ENCODE measurements around the gene RIPOR1. TPM values are rescaled to one million over a fixed set of nuclear protein-coding genes. Genes with fewer than 3 reads are reported as not detected.
A peak's percentile ranks its signal among the peaks of the same experiment; 100 is the strongest.

The RIPOR1 gene
- total RNA-seq, 1 donor from 2014 or later, result 112 TPM

DNA sequence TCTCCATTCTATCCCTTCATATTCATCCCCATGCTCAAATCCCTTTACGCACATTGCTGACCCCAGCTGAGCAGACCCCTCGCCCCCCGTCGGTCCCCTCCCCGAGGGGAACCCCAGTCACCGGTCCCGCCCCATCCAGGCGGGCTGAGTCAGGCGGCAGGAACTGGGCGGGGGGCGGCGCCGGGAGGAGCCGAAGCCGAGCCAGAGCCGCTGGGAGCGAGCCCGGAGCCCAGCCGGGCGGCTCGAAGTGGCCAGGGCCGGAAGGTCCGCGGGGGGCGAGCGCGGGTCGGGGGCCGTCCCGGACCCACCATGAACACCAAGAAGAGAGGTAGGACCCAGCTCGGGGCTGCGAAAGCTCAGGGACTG lies 8.6 kb downstream of the RIPOR1 start:
- Histone ChIP-seq H3K4me1 (peaks cover 87% of the 10 kb centered on the region), H3K4me3 (peak overlapping the region; percentile 83), H3K9me3 (no peaks in the 10 kb centered on the region), H3K36me3 (peaks cover 38% of the 10 kb centered on the region), H3K27me3 (ENCODE audit: low read depth) (no peaks in the 10 kb centered on the region), H3K27ac (peak overlapping the region; percentile 94)
- peak; percentile 74 to 80 for ATAC-seq
- intact Hi-C loops (cut with DNase I), result no loop called here
- TF ChIP-seq CTCF (IDR thresholded peaks at IDR 0.05), result no peak
- peak; percentile 74 for DNase-seq

DNA sequence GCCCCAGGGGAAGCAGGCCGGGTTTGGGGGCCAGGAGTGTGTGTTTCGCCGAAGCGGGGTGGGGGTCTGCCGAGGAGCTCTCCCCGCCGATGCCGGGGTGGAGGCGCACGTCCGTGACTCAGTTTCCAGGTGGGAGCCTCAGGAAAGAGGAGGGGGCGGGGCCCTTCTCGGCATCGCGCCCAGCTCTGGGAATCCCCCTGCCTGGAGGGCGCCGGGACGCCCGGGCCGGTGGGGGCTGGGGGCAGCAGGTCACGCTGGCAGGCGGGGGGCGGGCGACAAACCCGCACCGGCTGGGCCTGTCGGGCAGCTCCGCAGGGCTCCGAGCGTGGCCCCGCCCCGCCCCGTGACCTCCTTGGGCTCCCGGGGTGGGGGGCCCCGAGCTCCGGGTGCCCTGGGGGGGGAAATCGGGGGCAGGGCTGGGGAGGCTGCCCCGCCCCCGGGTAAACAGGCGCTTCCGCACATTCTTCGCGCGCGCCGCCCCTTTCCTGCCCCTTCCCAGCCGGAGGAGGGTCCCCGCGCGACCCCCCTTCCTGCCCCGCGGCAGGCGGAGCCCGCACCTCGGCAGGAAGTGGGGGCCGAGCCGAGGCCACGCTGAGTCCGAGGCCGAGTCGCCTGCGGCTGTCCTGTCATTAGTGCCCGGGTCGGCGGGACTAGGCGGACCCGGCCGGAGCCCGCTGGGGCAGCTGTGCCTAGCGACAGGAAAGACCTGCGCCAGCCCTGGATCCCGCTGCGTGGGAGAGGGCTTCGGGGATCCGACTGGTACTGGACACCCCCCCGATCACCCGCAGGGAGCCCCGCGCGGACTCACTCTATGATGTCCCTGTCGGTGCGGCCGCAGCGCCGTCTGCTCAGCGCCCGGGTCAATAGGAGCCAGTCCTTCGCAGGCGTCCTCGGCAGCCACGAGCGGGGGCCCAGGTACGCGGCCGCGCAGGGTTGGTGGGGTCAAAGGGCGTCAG lies 9.3 kb downstream of the RIPOR1 start:
- DNase-seq, result peak; percentile 82
- Histone ChIP-seq H3K36me3 (peaks cover 45% of the 10 kb centered on the region), H3K4me1 (peaks cover 82% of the 10 kb centered on the region), H3K27ac (peak overlapping the region; percentile 94), H3K27me3 (ENCODE audit: low read depth) (no peaks in the 10 kb centered on the region), H3K4me3 (peak overlapping the region; percentile 83), H3K9me3 (no peaks in the 10 kb centered on the region)
- peak; percentile 75 to 82 for ATAC-seq
- intact Hi-C loops (cut with DNase I), result no loop called here
- no peak for TF ChIP-seq CTCF (IDR thresholded peaks at IDR 0.05)

DNA sequence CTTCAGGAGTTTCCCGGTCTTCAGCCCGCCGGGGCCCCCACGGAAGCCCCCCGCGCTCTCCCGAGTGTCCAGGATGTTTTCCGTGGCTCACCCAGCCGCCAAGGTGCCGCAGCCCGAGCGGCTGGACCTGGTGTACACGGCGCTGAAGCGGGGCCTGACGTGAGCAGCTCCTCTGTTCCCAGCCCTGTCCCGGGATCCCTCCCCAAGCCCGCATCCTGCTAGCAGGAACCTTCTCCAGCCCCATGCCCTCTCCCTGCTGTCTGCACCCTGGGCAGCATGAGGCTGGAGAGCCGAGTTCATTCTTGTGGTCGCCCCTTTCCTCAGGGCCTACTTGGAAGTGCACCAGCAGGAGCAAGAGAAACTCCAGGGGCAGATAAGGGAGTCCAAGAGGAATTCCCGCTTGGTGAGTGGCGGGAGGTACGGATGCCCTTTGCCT lies 10.1 kb downstream of the RIPOR1 start:
- no peaks in the 10 kb centered on the region for H3K27me3 ChIP-seq (ENCODE audit: low read depth)
- TF ChIP-seq CTCF (IDR thresholded peaks at IDR 0.05), result no peak
- peak overlapping the region; percentile 83 for H3K4me3 ChIP-seq
- peaks cover 53% of the 10 kb centered on the region for H3K36me3 ChIP-seq
- no peak for DNase-seq
- intact Hi-C loops (cut with DNase I), result no loop called here
- ATAC-seq, result peak in 1 of 2 donors; percentile 6
- peaks cover 83% of the 10 kb centered on the region for H3K4me1 ChIP-seq
- H3K27ac ChIP-seq, result peak overlapping the region; percentile 94
- no peaks in the 10 kb centered on the region for H3K9me3 ChIP-seq

DNA sequence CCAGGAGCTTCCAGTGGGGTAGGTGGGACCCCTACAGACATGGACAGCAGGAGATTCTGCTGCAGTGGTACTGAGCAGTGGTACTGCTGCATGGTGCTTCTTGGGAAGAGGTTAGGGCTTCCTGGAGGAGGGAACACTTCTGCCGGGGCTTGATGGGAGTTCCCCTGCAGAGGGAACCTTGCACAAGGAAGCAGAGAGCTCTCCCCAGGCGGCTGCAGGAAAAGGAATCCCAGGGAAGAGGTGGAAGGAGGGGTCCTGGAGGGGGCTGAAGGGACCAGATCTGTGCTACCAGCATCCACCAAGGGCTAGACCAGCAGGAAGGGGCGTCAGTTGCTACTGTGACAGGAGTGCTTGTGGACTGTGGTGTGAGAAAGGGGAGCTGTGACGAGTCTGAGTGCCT lies 10.6 kb downstream of the RIPOR1 start:
- TF ChIP-seq CTCF (IDR thresholded peaks at IDR 0.05), result no peak
- Histone ChIP-seq H3K4me1 (peaks cover 83% of the 10 kb centered on the region), H3K36me3 (peaks cover 59% of the 10 kb centered on the region), H3K9me3 (no peaks in the 10 kb centered on the region), H3K27me3 (ENCODE audit: low read depth) (no peaks in the 10 kb centered on the region), H3K4me3 (peak overlapping the region; percentile 83), H3K27ac (peak overlapping the region; percentile 94)
- intact Hi-C loops (cut with DNase I), result no loop called here
- ATAC-seq (no peak), DNase-seq (no peak)

GRCh38 chr16:67539691-67540635 lies 11.3 kb downstream of the RIPOR1 start:
- DNase-seq, result no peak
- Histone ChIP-seq H3K27ac (no peak overlapping the region), H3K4me1 (peaks cover 84% of the 10 kb centered on the region), H3K9me3 (no peaks in the 10 kb centered on the region), H3K36me3 (peaks cover 66% of the 10 kb centered on the region), H3K27me3 (ENCODE audit: low read depth) (no peaks in the 10 kb centered on the region), H3K4me3 (peak overlapping the region; percentile 83)
- TF ChIP-seq CTCF (IDR thresholded peaks at IDR 0.05), result no peak
- ATAC-seq, result no peak
- intact Hi-C loops (cut with DNase I), result no loop called here

Measured in lower lobe of right lung (tissue), 2 donors.